Epithelial cell of proximal tubule (primary cell): ENCODE data around the gene NTSR1. TPM values are rescaled to one million over a fixed set of nuclear protein-coding genes. Genes with fewer than 3 reads are reported as not detected.
A peak's percentile ranks its signal among the peaks of the same experiment; 100 is the strongest.

Experiments used
- DNase-seq: peaks from one replicate; pipeline ENCODE4 v3.0.0-alpha.2; 2011; ENCODE audit warnings: low read depth
- H3K4me3 ChIP-seq: 2 replicates; pipeline ENCODE4 v1.5.1; 2011; ENCODE audit warnings: low read depth, mild to moderate bottlenecking, low read length
- total RNA-seq: library from RNA; depleted of rRNA; stranded (reverse); fragments of >200 nt; gene quantifications from 2 replicates; pipeline ENCODE4 v1.2.3, GENCODE V29; 2015
- TF ChIP-seq, protein P1 (sequence below): conservative IDR thresholded peaks from 2 replicates; pipeline ENCODE4 v1.5.1; 2012; ENCODE audit warnings: low read depth, mild to moderate bottlenecking, low read length

Gene NTSR1
- total RNA-seq, 1 donor from 2014 or later, result not detected

DNA sequence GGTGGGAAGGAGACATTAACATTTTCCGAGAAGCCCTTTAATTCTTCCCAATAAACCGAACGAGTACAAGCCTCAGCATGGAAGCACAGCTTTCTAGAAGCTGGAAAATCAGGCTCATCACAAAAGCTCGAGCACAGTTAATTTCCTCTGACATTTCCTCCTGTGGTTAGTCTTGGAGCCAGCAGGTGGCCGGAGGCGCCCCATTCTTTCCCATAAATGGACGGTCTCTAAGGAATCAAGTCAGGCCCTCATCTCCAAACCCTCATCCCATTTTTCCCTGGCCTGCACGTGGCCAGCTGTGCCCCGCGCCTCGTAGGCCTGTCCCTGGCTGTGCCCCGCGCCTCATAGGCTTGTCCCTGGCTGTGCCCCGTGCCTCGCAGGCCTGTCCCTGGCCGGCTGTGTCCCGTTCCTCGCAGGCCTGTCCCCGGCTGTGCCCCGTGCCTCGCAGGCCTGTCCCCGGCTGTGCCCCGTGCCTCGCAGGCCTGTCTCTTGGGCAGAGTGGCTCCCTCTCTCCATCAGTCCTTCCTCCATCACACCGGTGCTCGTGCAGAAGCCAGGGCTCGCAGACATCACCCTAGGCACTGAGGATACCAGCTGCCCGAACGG lies 19.7 kb upstream of the NTSR1 start:
- H3K4me3 ChIP-seq, result no peak overlapping the region
- TF ChIP-seq, protein P1, sequence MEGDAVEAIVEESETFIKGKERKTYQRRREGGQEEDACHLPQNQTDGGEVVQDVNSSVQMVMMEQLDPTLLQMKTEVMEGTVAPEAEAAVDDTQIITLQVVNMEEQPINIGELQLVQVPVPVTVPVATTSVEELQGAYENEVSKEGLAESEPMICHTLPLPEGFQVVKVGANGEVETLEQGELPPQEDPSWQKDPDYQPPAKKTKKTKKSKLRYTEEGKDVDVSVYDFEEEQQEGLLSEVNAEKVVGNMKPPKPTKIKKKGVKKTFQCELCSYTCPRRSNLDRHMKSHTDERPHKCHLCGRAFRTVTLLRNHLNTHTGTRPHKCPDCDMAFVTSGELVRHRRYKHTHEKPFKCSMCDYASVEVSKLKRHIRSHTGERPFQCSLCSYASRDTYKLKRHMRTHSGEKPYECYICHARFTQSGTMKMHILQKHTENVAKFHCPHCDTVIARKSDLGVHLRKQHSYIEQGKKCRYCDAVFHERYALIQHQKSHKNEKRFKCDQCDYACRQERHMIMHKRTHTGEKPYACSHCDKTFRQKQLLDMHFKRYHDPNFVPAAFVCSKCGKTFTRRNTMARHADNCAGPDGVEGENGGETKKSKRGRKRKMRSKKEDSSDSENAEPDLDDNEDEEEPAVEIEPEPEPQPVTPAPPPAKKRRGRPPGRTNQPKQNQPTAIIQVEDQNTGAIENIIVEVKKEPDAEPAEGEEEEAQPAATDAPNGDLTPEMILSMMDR, result peak; percentile 18
- no peak for DNase-seq

DNA sequence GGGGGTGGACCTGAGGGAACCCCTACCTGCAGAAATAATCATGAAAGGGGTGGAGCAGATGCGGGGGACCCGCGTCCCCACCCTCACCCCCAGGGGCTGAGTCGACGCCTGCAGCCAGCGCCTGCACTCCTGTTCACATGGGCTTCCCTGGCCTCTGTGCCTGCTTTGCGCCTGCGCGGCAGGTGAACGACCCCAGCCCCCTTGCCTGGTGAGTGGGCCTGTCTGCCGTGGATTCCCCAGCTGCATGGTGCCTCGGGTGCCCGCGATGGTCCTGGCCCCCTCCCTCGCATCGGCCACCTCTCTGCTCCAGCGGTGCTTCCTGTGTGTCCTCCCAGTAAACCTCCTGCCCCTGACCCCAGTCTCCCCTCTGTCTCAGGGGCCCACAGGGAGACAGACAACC lies 18.8 kb upstream of the NTSR1 start:
- no peak overlapping the region for H3K4me3 ChIP-seq
- TF ChIP-seq, protein P1, result no peak
- no peak for DNase-seq

DNA sequence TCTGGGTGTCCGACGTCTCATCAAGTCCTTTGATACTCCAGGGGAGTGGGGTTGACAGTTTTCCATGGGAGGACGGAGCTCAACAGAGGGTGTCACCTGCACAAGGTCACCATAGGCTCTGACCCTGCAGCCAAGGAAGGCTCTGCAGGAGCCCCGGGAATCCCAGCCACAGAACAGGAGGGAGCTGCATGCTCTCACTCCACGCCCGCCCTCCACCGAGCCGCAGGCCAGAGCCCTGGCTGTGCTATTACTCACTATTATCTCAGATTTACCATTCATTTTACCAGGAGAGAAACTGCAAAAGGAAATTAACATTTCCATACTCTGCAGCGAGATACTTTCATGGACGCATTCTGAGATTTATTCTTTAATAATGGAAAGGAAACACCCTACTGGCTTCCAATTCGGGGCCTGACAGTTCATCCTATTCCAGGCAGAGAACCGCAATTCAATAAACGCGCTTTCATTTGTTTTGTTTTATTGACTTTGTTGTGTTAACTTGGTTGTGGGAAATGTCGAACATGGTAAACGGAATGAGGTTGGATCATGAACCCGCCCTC lies 18.3 kb upstream of the NTSR1 start:
- no peak for DNase-seq

DNA sequence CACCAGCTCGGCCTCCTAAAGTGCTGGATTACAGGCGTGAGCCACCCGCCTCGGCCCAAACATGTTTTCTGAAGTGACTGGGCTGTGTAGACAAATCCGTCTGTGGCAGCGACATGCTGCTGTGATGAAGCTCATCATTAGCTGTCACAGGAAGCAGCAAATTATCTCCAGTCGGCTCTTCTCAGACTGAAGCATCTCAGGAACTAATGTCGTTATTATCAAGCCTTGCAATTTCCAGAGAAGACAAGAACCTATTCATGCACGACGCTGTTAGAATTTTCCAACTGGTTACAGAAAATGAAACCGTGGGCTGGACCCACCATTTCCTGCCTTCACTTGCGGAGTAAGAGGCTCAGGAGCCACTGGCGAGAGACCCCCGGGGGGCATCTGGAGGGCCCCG lies 17.1 kb upstream of the NTSR1 start:
- TF ChIP-seq, protein P1, result no peak
- no peak for DNase-seq
- H3K4me3 ChIP-seq, result no peak overlapping the region

More for the DNA sequence above, 18.3 kb upstream of the NTSR1 start:
- TF ChIP-seq, protein P1, result no peak
- no peak overlapping the region for H3K4me3 ChIP-seq

DNA sequence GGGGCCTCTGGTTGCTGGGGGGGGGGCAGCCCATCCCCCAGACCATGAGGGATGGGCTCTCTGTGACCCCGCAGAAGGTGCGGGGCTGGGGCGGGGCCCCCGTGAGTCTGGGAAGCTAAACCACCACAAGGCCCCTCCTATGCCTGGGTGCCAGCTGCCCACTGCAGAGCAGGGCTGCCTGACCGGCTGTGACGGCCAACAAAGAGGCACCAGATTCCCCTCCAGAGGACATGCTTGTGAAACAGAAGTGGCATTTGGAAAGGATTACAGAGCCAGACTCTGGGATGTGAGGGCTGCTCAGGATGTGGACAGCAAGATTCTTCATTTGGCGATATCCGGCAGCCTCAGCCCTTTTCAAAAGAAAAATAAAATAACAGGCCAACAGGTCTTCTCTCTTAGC lies 16.5 kb upstream of the NTSR1 start:
- TF ChIP-seq, protein P1, result no peak

DNA sequence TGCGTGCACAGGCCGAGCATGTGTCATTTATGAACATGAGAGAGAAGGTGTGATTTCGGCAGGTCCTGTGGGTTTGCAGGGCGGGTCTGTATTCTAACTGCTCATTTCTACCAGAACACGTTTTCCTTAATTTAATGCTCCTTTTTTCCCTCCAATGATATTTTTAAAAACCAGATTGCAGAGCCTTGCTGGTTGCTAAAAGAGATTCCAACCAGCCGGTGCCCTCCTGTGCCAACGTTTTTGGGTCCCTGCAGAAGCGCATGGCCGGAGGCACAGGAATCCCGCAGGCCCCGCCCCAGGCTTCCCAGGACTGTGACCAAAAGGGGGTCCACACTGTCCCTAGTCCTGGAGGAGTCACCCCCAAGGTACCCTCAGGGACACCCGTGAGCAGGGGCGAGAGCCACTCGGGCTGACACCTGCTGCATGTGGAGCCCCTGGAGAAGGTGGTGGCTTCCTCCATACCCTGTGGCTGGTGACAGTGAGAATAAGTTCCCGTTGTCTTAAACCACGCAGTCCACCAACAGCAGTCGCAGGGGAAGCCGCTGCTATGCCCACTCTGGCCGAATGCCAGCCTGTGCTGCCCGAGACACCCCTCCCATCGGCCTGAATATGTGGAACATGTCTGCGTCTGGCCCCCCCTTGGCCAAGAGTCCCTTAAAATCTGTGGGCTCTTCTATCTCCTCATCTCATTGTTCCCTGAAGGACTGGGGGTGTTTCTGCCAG lies 15.7 kb upstream of the NTSR1 start:
- TF ChIP-seq, protein P1, result no peak
- no peak for DNase-seq
- H3K4me3 ChIP-seq, result no peak overlapping the region

More for the DNA sequence above, 16.5 kb upstream of the NTSR1 start:
- no peak for DNase-seq
- no peak overlapping the region for H3K4me3 ChIP-seq

DNA sequence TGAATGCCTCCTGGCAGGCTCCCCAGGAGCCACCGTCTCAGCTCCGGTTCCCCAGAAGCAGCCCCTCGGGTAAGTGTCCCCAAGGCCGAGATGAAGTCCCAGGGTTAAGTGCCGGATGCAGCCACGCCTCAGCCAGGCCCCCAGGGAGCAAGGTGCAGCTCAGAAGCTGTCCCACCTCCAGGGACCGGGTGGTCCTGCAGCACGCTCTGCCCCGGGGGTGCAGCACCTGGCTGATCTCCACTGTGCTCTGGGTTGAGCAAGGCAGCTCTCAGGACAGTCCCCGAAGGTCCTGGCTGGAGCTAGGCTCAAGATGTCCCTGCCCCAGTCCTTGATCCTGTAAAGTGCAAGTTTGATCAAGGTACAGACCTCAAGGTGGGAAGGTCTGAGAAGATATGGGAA lies 15.1 kb upstream of the NTSR1 start:
- H3K4me3 ChIP-seq, result no peak overlapping the region
- TF ChIP-seq, protein P1, result no peak
- DNase-seq, result no peak
